Neural progenitor cell (in vitro differentiated cells): ENCODE results near the gene FXYD5. TPM values are rescaled to one million over a fixed set of nuclear protein-coding genes. Genes with fewer than 3 reads are reported as not detected.

Experiments
- DNase-seq: peaks from one replicate; pipeline ENCODE4 v3.0.0-alpha.2; 2016; ENCODE audit warnings: low spot score
- H2AFZ ChIP-seq: fragments of 200-600 bp; sonication (generic); replicated peaks from 2 replicates; pipeline ENCODE4 v1.6.1; 2016; ENCODE audit warnings: antibody characterized with exemption
- H3F3A ChIP-seq: fragments of 200-600 bp; sonication (generic); 2 replicates; pipeline ENCODE4 v1.6.1; 2016; ENCODE audit warnings: antibody characterized with exemption, low read depth
- H3K27ac ChIP-seq: fragments of 200-600 bp; sonication (generic); 2 replicates; pipeline ENCODE4 v1.5.1; 2016; ENCODE audit warnings: mild to moderate bottlenecking
- H3K27me3 ChIP-seq: fragments of 200-600 bp; sonication (generic); 2 replicates; pipeline ENCODE4 v1.6.1; 2016; ENCODE audit warnings: mild to moderate bottlenecking, moderate library complexity
- H3K36me3 ChIP-seq: fragments of 200-600 bp; sonication (generic); 2 replicates; pipeline ENCODE4 v1.5.1; 2016
- H3K4me1 ChIP-seq: fragments of 200-600 bp; sonication (generic); 2 replicates; pipeline ENCODE4 v1.6.1; 2016; ENCODE audit warnings: mixed run types
- H3K4me2 ChIP-seq: fragments of 200-600 bp; sonication (generic); 2 replicates; pipeline ENCODE4 v1.6.1; 2016
- H3K4me3 ChIP-seq: fragments of 200-600 bp; sonication (generic); 2 replicates; pipeline ENCODE4 v1.5.1; 2016
- H3K79me2 ChIP-seq: fragments of 200-600 bp; sonication (generic); 2 replicates; pipeline ENCODE4 v1.6.1; 2016; ENCODE audit warnings: low read depth
- H3K9ac ChIP-seq: fragments of 200-600 bp; sonication (generic); 2 replicates; pipeline ENCODE4 v1.6.1; 2016
- H3K9me3 ChIP-seq: fragments of 200-600 bp; sonication (generic); 2 replicates; pipeline ENCODE4 v1.5.1; 2016; ENCODE audit warnings: low read depth
- H4K20me1 ChIP-seq: fragments of 200-600 bp; sonication (generic); 2 replicates; pipeline ENCODE4 v1.6.1; 2016; ENCODE audit warnings: low read depth
- H3K27ac Mint-ChIP-seq: 3 replicates; pipeline ENCODE4 v1.8.0; 2021; ENCODE audit warnings: mixed read lengths
- H3K27me3 Mint-ChIP-seq: 2 replicates; pipeline ENCODE4 v1.8.0; 2022; ENCODE audit warnings: low read depth, mild to moderate bottlenecking, inconsistent platforms, moderate library complexity, mixed read lengths; ENCODE audit not compliant: insufficient read depth
- H3K36me3 Mint-ChIP-seq: 3 replicates; pipeline ENCODE4 v1.8.0; 2021; ENCODE audit warnings: mixed read lengths
- H3K4me1 Mint-ChIP-seq: 3 replicates; pipeline ENCODE4 v1.8.0; 2021; ENCODE audit warnings: mixed read lengths
- H3K4me3 Mint-ChIP-seq: 3 replicates; pipeline ENCODE4 v1.8.0; 2021; ENCODE audit warnings: mild to moderate bottlenecking, moderate library complexity, mixed read lengths
- H3K9me3 Mint-ChIP-seq: 3 replicates; pipeline ENCODE4 v1.8.0; 2020; ENCODE audit warnings: mixed read lengths
- CTCF ChIP-seq: fragments of 200-600 bp; sonication (generic); IDR thresholded peaks from 2 replicates; pipeline ENCODE4 v1.5.1; 2017; ENCODE audit warnings: antibody characterized with exemption, mild to moderate bottlenecking
- EZH2 ChIP-seq: fragments of 200-600 bp; sonication (generic); IDR thresholded peaks from 2 replicates; pipeline ENCODE4 v1.6.1; 2017; ENCODE audit warnings: antibody characterized with exemption, mild to moderate bottlenecking, moderate library complexity
- EZH2phosphoT487 ChIP-seq: fragments of 200-600 bp; sonication (generic); IDR thresholded peaks from 2 replicates; pipeline ENCODE4 v1.6.1; 2017; ENCODE audit warnings: antibody characterized with exemption
- total RNA-seq: library from RNA; depleted of rRNA; stranded (reverse); fragments of >200 nt; gene quantifications from 2 replicates; pipeline ENCODE4 v1.2.3, GENCODE V29; 2015; ENCODE audit warnings: low replicate concordance

Gene FXYD5
- total RNA-seq, 1 donor from 2014 or later, result 7.8 TPM

GRCh38 chr19:35155441-35155840 is 906 bp downstream of the FXYD5 start:
- Histone ChIP-seq H3K4me3 (peak overlapping the region; percentile 55), H3K4me2 (peak overlapping the region; percentile 85), H3K27ac (no peak overlapping the region), H2AFZ (peak overlapping the region; percentile 91), H3K9ac (no peak overlapping the region), H3K4me1 (peaks cover 12% of the 10 kb centered on the region), H4K20me1 (no peaks in the 10 kb centered on the region), H3K36me3 (no peaks in the 10 kb centered on the region), H3K27me3 (peaks cover 43% of the 10 kb centered on the region), H3K79me2 (no peaks in the 10 kb centered on the region), H3F3A (peaks cover 6% of the 10 kb centered on the region), H3K9me3 (no peaks in the 10 kb centered on the region)
- DNase-seq, result no peak
- H3K4me1 Mint-ChIP-seq, result peaks cover 21% of the 10 kb centered on the region
- no peak overlapping the region for H3K27ac Mint-ChIP-seq
- no peaks in the 10 kb centered on the region for H3K36me3 Mint-ChIP-seq
- TF ChIP-seq EZH2phosphoT487 (no peak), EZH2 (no peak), CTCF (no peak)
- no peaks in the 10 kb centered on the region for H3K9me3 Mint-ChIP-seq
- H3K4me3 Mint-ChIP-seq, result peak overlapping the region; percentile 81
- peaks cover 55% of the 10 kb centered on the region for H3K27me3 Mint-ChIP-seq

GRCh38 chr19:35155981-35156672 is 1.6 kb downstream of the FXYD5 start:
- H4K20me1 ChIP-seq, result no peaks in the 10 kb centered on the region
- no peaks in the 10 kb centered on the region for H3K9me3 ChIP-seq
- no peak for TF ChIP-seq EZH2phosphoT487
- no peak for TF ChIP-seq EZH2
- TF ChIP-seq CTCF, result no peak
- H3K27me3 ChIP-seq, result peaks cover 43% of the 10 kb centered on the region
- no peaks in the 10 kb centered on the region for H3K36me3 ChIP-seq
- H3K27me3 Mint-ChIP-seq, result peaks cover 52% of the 10 kb centered on the region
- peaks cover 6% of the 10 kb centered on the region for H3F3A ChIP-seq
- H3K9me3 Mint-ChIP-seq, result no peaks in the 10 kb centered on the region
- H3K36me3 Mint-ChIP-seq, result no peaks in the 10 kb centered on the region
- H3K4me3 ChIP-seq, result no peak overlapping the region
- no peaks in the 10 kb centered on the region for H3K79me2 ChIP-seq
- peak overlapping the region; percentile 85 for H3K4me2 ChIP-seq
- H3K27ac ChIP-seq, result no peak overlapping the region
- no peak for DNase-seq
- peaks cover 12% of the 10 kb centered on the region for H3K4me1 ChIP-seq
- no peak overlapping the region for H3K27ac Mint-ChIP-seq
- H3K9ac ChIP-seq, result no peak overlapping the region
- peaks cover 21% of the 10 kb centered on the region for H3K4me1 Mint-ChIP-seq
- no peak overlapping the region for H3K4me3 Mint-ChIP-seq
- H2AFZ ChIP-seq, result no peak overlapping the region

- H3K4me3 Mint-ChIP-seq, result no peak overlapping the region
- no peak overlapping the region for H3K27ac Mint-ChIP-seq
- no peaks in the 10 kb centered on the region for H3K9me3 Mint-ChIP-seq
Observed at GRCh38 chr19:35156673-35157014, 2.1 kb downstream of the FXYD5 start.

More at GRCh38 chr19:35156673-35157014, 2.1 kb downstream of the FXYD5 start:
- Histone ChIP-seq H3K4me1 (peaks cover 12% of the 10 kb centered on the region), H3F3A (peaks cover 6% of the 10 kb centered on the region), H3K27me3 (peaks cover 43% of the 10 kb centered on the region), H3K36me3 (no peaks in the 10 kb centered on the region), H3K9ac (no peak overlapping the region), H4K20me1 (no peaks in the 10 kb centered on the region), H2AFZ (no peak overlapping the region), H3K79me2 (no peaks in the 10 kb centered on the region), H3K4me3 (no peak overlapping the region), H3K4me2 (no peak overlapping the region), H3K27ac (no peak overlapping the region), H3K9me3 (no peaks in the 10 kb centered on the region)
- H3K36me3 Mint-ChIP-seq, result no peaks in the 10 kb centered on the region
- no peak for DNase-seq
- H3K4me1 Mint-ChIP-seq, result peaks cover 21% of the 10 kb centered on the region
- H3K27me3 Mint-ChIP-seq, result peaks cover 48% of the 10 kb centered on the region
- no peak for TF ChIP-seq CTCF
- no peak for TF ChIP-seq EZH2phosphoT487
- TF ChIP-seq EZH2, result no peak
